Endothelial cell of umbilical vein (primary cell): ENCODE results near the gene JAKMIP1. TPM values are rescaled to one million over a fixed set of nuclear protein-coding genes. Genes with fewer than 3 reads are reported as not detected.

Experiments
- BruUV-seq: library from RNA; stranded (reverse); fragments of 400-500 nt; replicated peaks from 2 replicates; lab custom pipeline; 2021; lab: Mats Ljungman, UMichigan
- CTCF ChIA-PET: fragments of 300-600, 350-600 bp; sonication (Branson Sonifier 250); formaldehyde crosslinking; loops from one replicate; lab custom pipeline; 2021; ENCODE audit warnings: antibody characterized with exemption, inconsistent platforms; lab: Charles Lee
- POLR2A ChIA-PET: fragments of 300-600, 350-600 bp; sonication (Branson Sonifier 250); formaldehyde crosslinking; loops from one replicate; lab custom pipeline; 2021; ENCODE audit warnings: antibody characterized with exemption, inconsistent platforms; lab: Charles Lee
- DNase-seq: peaks from one replicate; pipeline ENCODE4 v3.0.0-alpha.2; 2011; ENCODE audit warnings: low read depth, low spot score
- FAIRE-seq: peaks from 2 replicates; lab custom pipeline; 2011; peaks lifted over from hg19 to GRCh38; lab: Jason Lieb, UNC
- H2AFZ ChIP-seq: 2 replicates; pipeline ENCODE4 v1.6.0; 2012; ENCODE audit warnings: low read depth, low read length, control low read depth, inconsistent platforms
- H3K27ac ChIP-seq: 2 replicates; pipeline ENCODE4 v1.5.1; 2011; ENCODE audit warnings: low read depth, mild to moderate bottlenecking, control low read depth, low read length, moderate library complexity; ENCODE audit not compliant: insufficient read depth
- H3K27me3 ChIP-seq, 2 experiments: 2 replicates each; pipeline versions ENCODE4 v1.6.0 to v1.6.1; 2011; ENCODE audit warnings: low read length in 2 of 2, mixed read lengths in 1 of 2; ENCODE audit not compliant: control insufficient read depth in 2 of 2, insufficient read depth in 2 of 2
- H3K36me3 ChIP-seq, 2 experiments: 2 replicates in 1 of 2; 3 replicates in 1 of 2; pipeline ENCODE4 v1.5.1; 2011; ENCODE audit warnings: low read length in 2 of 2, mild to moderate bottlenecking in 1 of 2, moderate library complexity in 1 of 2; ENCODE audit not compliant: control insufficient read depth in 2 of 2, insufficient read depth in 2 of 2; ENCODE audit errors: extremely low read depth in 1 of 2
- H3K4me1 ChIP-seq: 3 replicates; pipeline ENCODE4 v1.5.1; 2011; ENCODE audit warnings: mild to moderate bottlenecking, low read length; ENCODE audit not compliant: control insufficient read depth, insufficient read depth; ENCODE audit errors: extremely low read depth
- H3K4me2 ChIP-seq: 2 replicates; pipeline ENCODE4 v1.6.1; 2011; ENCODE audit warnings: low read length, control low read depth, mixed read lengths; ENCODE audit not compliant: insufficient read depth
- H3K4me3 ChIP-seq, 3 experiments: fragments of 200-600 bp in 1 of 3; sonication (generic), shearing (Covaris generic) in 1 of 3; replicated peaks in 1 of 3; 2 replicates each; pipeline ENCODE4 v1.5.1; 2011 to 2016; ENCODE audit warnings: control low read depth in 3 of 3, low read length in 3 of 3, mild to moderate bottlenecking in 2 of 3, inconsistent platforms in 1 of 3, low read depth in 1 of 3, moderate library complexity in 1 of 3; ENCODE audit not compliant: insufficient read depth in 1 of 3
- H3K79me2 ChIP-seq: 2 replicates; pipeline ENCODE4 v1.6.0; 2012; ENCODE audit warnings: low read length, inconsistent platforms; ENCODE audit not compliant: control insufficient read depth, insufficient read depth
- H3K9ac ChIP-seq: replicated peaks from 2 replicates; pipeline ENCODE3; 2011; ENCODE audit warnings: low read length, control low read depth; ENCODE audit not compliant: insufficient read depth; ENCODE audit errors: extremely low read depth
- H3K9me1 ChIP-seq: replicated peaks from 3 replicates; pipeline ENCODE4 v1.6.0; 2011; ENCODE audit warnings: mild to moderate bottlenecking, low read length; ENCODE audit not compliant: control insufficient read depth, insufficient read depth; ENCODE audit errors: extremely low read depth
- H3K9me3 ChIP-seq: replicated peaks from 2 replicates; pipeline ENCODE4 v1.5.1; 2012; ENCODE audit warnings: low read length, inconsistent platforms; ENCODE audit not compliant: control insufficient read depth, insufficient read depth
- H4K20me1 ChIP-seq: replicated peaks from 2 replicates; pipeline ENCODE3; 2011; ENCODE audit warnings: mild to moderate bottlenecking, low read length; ENCODE audit not compliant: control insufficient read depth, insufficient read depth; ENCODE audit errors: extremely low read depth
- FOS ChIP-seq: IDR thresholded peaks from 2 replicates; pipeline ENCODE4 v1.6.1; 2011; ENCODE audit warnings: mild to moderate bottlenecking, low read length, moderate library complexity, borderline replicate concordance; ENCODE audit not compliant: insufficient read depth
- GATA2 ChIP-seq: IDR thresholded peaks from 2 replicates; pipeline ENCODE4 v1.7.0; 2011; ENCODE audit warnings: low read depth, mild to moderate bottlenecking, moderate library complexity, mixed read lengths, low read length; ENCODE audit not compliant: insufficient read length, insufficient read depth
- JUN ChIP-seq: IDR thresholded peaks from 2 replicates; pipeline ENCODE4 v1.6.1; 2011; ENCODE audit warnings: borderline replicate concordance, low read depth; ENCODE audit not compliant: insufficient read length, insufficient read depth
- MYC ChIP-seq: IDR thresholded peaks from one replicate; pipeline ENCODE4 v1.6.1; 2011; ENCODE audit warnings: mild to moderate bottlenecking, low read depth, low read length
- POLR2AphosphoS5 ChIP-seq: IDR thresholded peaks from 2 replicates; pipeline ENCODE4 v1.6.1; 2012; ENCODE audit warnings: low read depth, mild to moderate bottlenecking, control low read depth, low read length, moderate library complexity; ENCODE audit not compliant: insufficient read depth
- dilution Hi-C: fragments of 300-500 bp; cut with MboI; formaldehyde crosslinking; loops from one replicate; pipeline ENCODE4 v1.15.0; 2019; ENCODE audit warnings: low sequenced_read_pairs; ENCODE audit not compliant: extremely low pct_ligation_motif_present
- intact Hi-C: fragments of 100-400 bp; cut with micrococcal nuclease; formaldehyde crosslinking; loops from one replicate; pipeline ENCODE4 v1.10.0; 2022
- polyA plus RNA-seq, 4 experiments: library from polyadenylated mRNA; depleted of rRNA in 3 of 4; stranded (reverse) in 3 of 4; unstranded in 1 of 4; fragments of >200 nt; gene quantifications; 2 replicates each; pipeline versions ENCODE4 v1.2.1 to v1.2.3, GENCODE V29; 2011 to 2012; ENCODE audit warnings: missing spikeins in 1 of 4
- total RNA-seq: library from RNA; stranded (reverse); gene quantifications from 2 replicates; pipeline ENCODE4 v1.2.3, GENCODE V29; 2021
- TF ChIP-seq, protein P1 (sequence below), 2 donors: IDR thresholded peaks; 1 replicate in 1 of 2; 2 replicates in 1 of 2; pipeline ENCODE4 v1.5.1; 2011; ENCODE audit warnings: low read length in 2 of 2, mild to moderate bottlenecking in 2 of 2, moderate library complexity in 2 of 2, control low read depth in 1 of 2, inconsistent platforms in 1 of 2, low read depth in 1 of 2; ENCODE audit not compliant: insufficient read depth in 1 of 2; ENCODE audit errors: extremely low read depth in 1 of 2

JAKMIP1 gene
- total and polyA plus RNA-seq, 2 donors (not counting 3 experiments of a cell fraction or from before 2014, with no cell fraction given): not detected

GRCh38 chr4:6224735-6225134 is 24.4 kb upstream of the JAKMIP1 start:
- Histone ChIP-seq H3K9ac (no peak overlapping the region), H2AFZ (no peak overlapping the region), H4K20me1 (no peaks in the 10 kb centered on the region), H3K4me1 (no peaks in the 10 kb centered on the region), H3K9me3 (no peaks in the 10 kb centered on the region), H3K9me1 (no peaks in the 10 kb centered on the region), H3K27ac (no peak overlapping the region), H3K4me3 (no peak overlapping the region), H3K4me2 (no peak overlapping the region), H3K79me2 (no peaks in the 10 kb centered on the region), H3K27me3 (peaks cover 4 to 5% of the 10 kb centered on the region in 2 experiments), H3K36me3 (no peaks in the 10 kb centered on the region)
- dilution Hi-C loops (no loop called here), intact Hi-C loops (no loop called here)
- CTCF ChIA-PET: interaction anchor here (1.0 to 3.1 kb wide), 4 partner anchors 25 to 322 kb away, joined by 3 to 11 read pairs (median 8); no protein-coding TSS in a partner anchor
- BruUV-seq: no TSS peak
- FAIRE-seq: no peak
- no peak for TF ChIP-seq FOS
- no peak for TF ChIP-seq JUN
- TF ChIP-seq, protein P1, sequence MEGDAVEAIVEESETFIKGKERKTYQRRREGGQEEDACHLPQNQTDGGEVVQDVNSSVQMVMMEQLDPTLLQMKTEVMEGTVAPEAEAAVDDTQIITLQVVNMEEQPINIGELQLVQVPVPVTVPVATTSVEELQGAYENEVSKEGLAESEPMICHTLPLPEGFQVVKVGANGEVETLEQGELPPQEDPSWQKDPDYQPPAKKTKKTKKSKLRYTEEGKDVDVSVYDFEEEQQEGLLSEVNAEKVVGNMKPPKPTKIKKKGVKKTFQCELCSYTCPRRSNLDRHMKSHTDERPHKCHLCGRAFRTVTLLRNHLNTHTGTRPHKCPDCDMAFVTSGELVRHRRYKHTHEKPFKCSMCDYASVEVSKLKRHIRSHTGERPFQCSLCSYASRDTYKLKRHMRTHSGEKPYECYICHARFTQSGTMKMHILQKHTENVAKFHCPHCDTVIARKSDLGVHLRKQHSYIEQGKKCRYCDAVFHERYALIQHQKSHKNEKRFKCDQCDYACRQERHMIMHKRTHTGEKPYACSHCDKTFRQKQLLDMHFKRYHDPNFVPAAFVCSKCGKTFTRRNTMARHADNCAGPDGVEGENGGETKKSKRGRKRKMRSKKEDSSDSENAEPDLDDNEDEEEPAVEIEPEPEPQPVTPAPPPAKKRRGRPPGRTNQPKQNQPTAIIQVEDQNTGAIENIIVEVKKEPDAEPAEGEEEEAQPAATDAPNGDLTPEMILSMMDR (IDR thresholded peaks at IDR 0.05; ENCODE audit: extremely low read depth in 1 of 2, insufficient read depth in 1 of 2, low read depth in 1 of 2, low read length in 2 of 2): no peak
- no peak for TF ChIP-seq POLR2AphosphoS5
- TF ChIP-seq MYC: no peak
- TF ChIP-seq GATA2: no peak
- no peak for DNase-seq
- POLR2A ChIA-PET: no interaction called here
